ENCODE results near the gene LYPD3.

DNA sequence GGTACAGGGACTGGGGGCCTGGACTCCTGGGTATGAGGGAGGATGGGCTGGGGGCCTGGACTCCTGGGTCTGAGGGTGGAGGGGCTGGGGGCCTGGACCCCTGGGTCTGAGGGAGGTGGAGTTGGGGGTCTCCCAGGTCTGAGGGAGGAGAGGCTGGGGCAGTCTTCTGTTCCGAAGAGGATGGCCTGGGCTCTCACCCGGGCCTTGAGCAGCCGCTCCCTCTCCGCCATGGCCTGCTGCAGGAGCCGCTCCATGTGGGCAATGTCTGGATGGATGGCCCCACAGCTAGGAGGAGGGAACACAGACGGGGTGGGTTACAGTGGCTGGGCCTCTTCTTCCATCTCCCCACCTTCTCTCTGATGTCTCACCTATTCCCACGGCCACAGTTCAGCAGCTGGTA, 21.0 kb upstream of the LYPD3 start:
- TF ChIP-seq, protein P1, sequence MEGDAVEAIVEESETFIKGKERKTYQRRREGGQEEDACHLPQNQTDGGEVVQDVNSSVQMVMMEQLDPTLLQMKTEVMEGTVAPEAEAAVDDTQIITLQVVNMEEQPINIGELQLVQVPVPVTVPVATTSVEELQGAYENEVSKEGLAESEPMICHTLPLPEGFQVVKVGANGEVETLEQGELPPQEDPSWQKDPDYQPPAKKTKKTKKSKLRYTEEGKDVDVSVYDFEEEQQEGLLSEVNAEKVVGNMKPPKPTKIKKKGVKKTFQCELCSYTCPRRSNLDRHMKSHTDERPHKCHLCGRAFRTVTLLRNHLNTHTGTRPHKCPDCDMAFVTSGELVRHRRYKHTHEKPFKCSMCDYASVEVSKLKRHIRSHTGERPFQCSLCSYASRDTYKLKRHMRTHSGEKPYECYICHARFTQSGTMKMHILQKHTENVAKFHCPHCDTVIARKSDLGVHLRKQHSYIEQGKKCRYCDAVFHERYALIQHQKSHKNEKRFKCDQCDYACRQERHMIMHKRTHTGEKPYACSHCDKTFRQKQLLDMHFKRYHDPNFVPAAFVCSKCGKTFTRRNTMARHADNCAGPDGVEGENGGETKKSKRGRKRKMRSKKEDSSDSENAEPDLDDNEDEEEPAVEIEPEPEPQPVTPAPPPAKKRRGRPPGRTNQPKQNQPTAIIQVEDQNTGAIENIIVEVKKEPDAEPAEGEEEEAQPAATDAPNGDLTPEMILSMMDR (IDR thresholded peaks at IDR 0.05; ENCODE audit: low read length): no peak
- TF ChIP-seq EZH2 (IDR thresholded peaks at IDR 0.05; ENCODE audit: borderline replicate concordance, low read length): no peak

All from OCI-LY1 (cell line).